Dermis microvascular lymphatic vessel endothelial cell (primary cell): ENCODE results near the gene STK24. TPM values are rescaled to one million over a fixed set of nuclear protein-coding genes. Genes with fewer than 3 reads are reported as not detected.
A peak's percentile ranks its signal among the peaks of the same experiment; 100 is the strongest.

ENCODE experiments used
- DNase-seq, 2 donors: peaks; one replicate each; pipeline versions ENCODE4 v3.0.0 to v3.0.0-alpha.2; 2010; ENCODE audit warnings: low read depth in 2 of 2
- total RNA-seq: library from RNA; depleted of rRNA; stranded (reverse); fragments of >200 nt; gene quantifications from 2 replicates; pipeline ENCODE4 v1.2.1, GENCODE V29; 2014

STK24 gene
- total RNA-seq, 1 donor from 2014 or later, result 34.0 TPM

DNA sequence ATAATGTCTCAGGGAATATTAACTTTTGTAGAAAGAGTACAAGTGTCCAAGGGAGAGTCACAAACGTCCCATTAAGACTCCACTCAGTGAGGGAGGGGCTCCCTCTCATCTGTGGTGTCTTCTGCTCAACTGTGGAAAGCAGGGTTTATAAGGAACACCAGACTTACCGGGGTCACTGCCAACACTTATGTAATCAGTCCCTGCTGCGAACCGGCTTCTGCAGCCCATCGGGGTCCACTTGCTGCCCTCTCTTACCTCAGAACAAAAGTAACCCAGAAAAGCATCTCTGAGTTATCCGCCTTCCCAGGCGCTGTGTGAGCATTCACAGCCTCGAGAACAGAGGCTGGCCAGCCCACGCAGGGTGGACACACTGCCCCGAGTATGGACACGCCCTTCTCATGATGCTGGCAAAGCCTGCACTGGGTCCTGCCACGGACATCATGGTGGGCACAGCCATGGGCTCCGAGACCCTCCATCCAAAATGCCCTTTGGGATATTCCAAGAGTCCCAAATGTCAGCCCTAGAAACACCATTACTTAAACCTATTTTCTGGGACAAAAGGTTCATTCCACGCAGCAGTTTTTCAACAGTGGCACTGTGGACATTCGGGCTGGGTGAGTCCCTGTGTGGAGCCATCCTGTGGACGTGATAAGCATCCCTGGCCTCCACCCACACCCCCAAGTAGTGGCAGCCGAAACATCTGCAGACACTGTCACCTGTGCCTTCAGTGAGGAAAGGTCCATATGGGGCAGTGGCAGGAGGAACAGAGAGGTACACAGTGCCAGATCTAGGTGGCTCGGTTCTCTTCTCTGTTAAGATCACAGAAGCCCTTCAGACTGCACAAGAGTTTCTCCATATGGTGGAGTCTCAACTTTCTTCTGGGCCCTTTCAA, 63.9 kb downstream of the STK24 start:
- no peak for DNase-seq

DNA sequence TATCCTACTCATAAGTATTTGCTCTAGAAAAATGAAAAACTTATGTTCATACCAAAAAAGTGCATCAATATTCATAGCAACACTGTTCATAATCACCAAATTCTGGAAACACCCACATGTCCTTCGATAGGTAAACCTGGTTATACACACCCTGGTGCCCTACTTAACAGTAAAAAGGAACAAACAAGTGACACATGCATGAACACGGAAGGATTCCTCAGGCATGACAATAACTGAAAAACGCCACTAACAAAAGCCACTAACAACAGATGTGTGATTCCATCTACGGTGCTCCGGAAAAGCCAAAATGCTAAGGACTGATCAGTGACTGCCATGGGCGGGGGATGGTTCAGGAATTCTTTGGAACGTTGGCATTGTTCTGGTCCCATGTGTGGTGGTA, 65.5 kb downstream of the STK24 start:
- DNase-seq, result no peak

DNA sequence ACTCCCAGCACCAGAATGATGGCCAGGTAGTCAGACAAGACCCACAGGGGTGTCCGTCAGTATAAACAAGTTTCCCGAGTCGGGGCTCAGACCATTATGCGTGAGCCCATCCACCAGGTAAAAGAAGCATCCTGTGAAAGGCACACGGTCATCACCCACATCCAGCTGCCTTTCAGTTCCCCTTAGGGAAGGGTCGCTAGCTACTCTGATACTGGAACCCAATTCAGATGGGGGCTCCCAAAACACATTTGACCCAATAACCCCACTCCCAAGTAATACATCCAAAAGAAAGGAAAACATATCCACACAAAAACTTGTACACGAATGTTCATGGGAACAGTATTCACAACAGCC, 66.8 kb downstream of the STK24 start:
- no peak for DNase-seq

DNA sequence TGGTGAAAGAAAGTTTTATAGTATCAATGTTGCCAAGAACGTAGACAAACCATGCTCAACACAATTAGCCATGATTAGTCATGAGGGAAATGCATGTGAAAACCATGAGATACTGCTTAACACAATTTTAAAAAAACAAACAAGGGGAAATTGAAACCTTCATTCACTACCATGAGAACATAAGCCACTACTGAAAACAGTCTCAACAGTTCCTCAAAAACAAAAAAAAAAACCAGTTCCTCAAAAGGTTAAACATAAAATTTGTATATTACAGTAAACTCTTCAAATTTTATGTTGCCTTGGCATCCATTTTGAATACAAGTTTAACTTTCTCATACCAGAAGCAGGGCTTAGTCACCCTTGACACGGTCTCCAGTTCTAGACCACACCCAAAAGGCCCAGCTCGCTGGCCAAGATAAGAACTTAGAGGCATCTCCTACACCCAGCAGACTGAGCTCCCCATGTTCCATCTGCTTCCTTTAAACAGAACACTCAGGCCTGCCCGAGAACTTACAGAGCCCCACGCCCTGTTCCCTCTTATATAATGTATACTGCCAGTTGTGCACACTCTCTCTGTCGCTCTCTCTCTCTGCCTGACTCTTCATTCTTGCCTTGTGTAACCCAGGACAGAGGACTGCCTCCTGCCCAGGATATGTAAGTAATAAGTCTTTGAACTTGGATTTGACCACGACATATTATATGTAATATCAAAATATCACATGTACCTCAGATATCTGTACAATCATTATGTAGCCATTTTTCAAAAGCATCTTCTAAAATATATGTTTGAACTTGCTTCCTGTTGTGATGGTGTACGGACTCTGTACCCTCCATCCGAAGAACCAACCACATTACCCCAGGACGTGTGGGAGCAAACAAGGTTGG, 67.4 kb downstream of the STK24 start:
- DNase-seq, result peak; percentile 74 to 94

DNA sequence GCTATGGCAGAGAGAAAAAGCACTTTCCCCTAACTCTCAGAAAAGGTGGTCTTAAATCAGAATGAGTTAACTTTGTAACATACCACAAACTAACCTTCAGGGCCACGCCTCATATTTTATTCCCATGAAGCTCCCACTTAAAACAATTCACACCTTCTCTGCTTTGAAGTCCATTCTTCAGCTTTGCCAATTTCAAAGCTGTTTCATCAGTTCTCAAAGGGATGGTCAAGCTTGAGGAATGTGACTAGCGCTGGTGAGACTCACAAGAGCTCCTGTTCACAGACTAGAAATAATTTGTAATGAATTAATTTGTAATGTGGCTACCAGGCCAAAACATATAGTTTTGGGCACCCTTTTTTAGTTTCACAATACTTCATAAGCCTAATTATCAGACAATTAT, 68.2 kb downstream of the STK24 start:
- DNase-seq, result peak in 1 of 2 donors; percentile 77

DNA sequence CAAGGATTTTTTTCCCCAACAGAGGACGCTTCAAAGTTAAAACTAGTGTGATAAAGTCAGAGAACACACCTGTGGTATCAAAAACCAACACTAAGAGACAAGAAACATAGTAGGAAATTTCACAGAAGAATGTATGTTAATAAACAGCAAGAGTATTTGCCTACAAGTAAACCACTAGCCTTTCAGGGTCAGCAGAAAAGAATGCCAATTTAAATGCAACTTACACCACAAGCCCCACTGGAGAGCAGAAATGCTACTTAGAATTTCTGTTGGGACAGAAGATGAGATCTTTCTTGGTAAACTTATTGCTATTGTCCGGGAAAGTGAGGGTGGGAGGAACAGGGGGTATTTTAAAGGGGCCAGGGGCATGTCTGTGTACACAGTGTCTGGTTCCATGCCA, 68.6 kb downstream of the STK24 start:
- DNase-seq, result no peak

- DNase-seq, result peak in 1 of 2 donors; percentile 92
These were observed 69.6 kb downstream of the STK24 start for GRCh38 chr13:98507282-98507797.

GRCh38 chr13:98506728-98507230, 70.1 kb downstream of the STK24 start:
- DNase-seq, result no peak

DNA sequence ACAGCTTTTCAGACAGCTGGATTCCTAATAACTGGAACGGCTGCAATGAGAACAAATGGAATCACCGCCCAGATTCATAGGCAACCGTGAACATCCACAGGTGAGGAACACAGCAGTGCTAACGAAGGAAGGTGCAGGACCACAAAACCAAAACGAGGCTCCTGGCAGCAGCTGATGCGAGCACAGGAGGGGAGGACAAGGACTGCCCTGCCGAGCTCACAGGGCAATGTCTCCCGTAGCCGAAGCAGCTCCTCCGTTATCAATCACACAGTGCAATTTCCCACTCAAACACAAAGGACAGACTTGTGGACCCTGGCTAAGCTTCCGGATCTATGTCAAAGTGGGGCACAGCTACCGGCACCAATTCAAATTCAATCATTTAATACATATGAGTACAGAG, 70.6 kb downstream of the STK24 start:
- no peak for DNase-seq

GRCh38 chr13:98505217-98505616, 71.7 kb downstream of the STK24 start:
- no peak for DNase-seq

- no peak for DNase-seq
These were observed 72.4 kb downstream of the STK24 start for GRCh38 chr13:98504371-98504963.

DNA sequence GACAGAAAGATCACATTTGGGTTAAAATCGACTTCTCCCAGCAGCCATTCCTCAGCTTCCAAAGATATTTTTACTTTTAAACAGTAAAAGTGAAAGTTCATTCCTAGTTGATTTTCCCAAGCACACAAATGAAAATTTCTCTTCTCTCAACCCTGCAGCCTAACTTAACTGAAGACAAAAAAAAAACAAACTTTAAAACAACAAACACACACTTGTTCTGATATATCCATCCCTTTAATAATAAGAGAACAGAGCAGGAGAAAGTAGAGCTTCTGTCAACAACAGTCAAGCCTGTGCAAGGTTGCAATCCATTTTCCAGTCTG, 72.9 kb downstream of the STK24 start:
- no peak for DNase-seq

DNA sequence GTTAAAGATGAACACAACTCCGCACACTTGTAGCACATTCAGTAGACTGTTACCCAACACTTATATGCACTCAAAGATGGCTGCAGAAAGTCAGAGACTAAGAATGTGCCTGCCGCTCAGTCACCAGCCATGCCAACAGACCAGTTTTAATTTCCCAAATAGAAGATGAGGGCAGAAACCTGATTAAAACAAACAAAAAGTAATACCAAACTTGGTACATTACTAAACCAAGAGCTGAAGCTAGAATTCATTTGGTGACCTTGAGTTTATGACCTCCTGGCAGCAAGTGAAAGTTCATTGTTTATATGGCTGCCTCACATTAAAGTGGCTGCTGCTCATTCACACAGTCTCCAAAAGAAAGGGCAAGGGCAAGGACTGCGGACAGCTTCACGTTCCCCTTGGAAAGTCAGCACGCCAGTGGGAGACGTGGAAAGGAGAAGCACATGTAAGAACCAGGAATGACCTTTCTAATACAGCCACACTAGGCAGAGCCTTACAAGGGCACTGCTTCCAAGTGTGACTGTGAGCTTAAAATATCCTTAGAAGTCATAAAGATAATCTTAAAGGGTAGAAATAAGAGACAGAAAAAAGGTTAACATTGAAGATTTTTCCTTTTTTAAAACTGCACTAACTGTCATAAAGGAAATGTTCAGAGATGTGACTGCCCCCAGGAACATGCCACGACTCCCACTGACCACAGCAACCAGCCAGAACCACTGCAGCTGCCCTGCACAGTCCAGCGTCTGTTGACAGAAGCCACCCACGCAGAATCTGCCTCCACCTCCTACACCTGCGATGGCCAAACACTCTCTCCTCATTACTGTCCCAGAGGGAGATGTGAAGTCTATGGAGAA, 73.5 kb downstream of the STK24 start:
- DNase-seq, result no peak

GRCh38 chr13:98500963-98501421, 75.9 kb downstream of the STK24 start:
- no peak for DNase-seq

DNA sequence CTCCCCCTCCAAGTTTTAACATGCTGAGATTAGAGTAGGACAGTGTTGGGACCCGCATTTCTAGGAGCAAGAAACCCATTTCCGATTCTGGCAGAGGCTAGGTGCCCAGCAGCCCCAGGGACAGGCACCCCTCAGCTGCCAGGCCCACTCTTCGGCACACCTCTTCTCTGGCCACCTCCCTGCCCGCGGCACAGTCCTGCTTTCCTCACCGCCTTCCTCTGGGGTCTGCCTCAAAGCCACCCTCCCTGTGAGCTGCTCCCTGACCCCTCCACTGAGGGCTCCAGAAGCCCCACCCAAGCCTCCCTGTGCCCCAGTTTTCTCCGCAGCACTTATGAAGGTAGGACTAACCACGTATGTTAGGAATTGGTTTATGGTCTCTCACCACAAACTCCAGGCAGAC, 79.9 kb downstream of the STK24 start:
- DNase-seq, result no peak

DNA sequence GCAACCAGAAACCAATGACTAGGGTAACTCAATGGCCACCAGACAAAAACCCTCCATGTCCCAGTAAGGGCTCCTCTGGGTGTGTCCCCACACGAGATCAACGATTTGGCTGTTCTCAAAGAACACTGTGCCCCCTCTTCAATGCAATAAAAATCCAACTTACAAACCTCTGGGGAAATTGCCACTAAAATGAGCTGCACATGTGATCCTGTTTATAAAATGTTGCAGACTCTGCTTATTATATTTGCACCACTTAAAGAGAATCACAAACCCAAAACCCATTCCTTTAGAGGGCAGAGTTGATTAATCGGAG, 80.5 kb downstream of the STK24 start:
- no peak for DNase-seq

DNA sequence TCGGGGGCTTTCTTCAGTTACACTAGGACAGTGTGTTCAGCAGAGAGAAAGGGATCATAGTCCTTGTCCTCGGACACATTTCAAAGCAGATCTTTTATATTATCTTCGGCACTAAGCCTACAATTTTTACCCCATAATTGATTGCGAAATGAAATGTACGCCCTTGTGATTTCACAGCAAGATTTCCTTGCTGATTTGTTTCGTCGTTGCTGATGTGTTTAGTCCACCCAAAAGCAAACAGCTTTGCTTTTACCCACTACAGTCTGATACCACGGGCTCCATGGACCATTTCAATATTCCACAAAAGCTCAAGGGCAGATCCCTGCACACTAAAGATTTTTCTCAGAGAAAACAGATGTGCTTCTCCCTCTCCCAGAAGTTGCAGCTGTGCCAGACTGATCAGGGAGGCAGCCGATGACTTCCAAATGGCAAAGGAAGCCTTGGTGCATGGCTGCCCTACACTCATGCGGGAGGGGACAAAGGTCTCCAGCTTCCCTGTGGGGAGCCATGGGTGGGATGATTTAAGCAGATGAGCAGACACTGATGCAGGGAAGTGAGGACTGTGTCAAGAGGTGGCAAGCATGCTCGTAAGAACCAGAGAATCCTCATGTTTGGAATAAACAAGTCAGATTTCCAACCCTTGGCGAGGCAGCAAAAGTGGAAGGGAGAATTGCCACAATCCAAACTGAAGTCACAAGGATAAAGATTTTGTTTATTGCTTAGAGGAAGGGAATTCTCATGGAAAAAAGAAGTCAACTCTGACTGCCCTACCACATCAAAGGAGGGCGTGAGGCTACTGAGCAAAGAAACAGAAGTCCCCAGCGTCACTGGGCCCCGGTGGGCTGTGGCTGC, 81.1 kb downstream of the STK24 start:
- no peak for DNase-seq

GRCh38 chr13:98494769-98495168, 82.1 kb downstream of the STK24 start:
- DNase-seq, result no peak

- DNase-seq, result no peak
These were observed 83.7 kb downstream of the STK24 start for GRCh38 chr13:98493042-98493712.
